ENCODE measurements around the gene CCDC28B. TPM values are rescaled to one million over a fixed set of nuclear protein-coding genes. Genes with fewer than 3 reads are reported as not detected.

Gene CCDC28B
- total RNA-seq, 2 experiments from 2014 or later: 48.6 to 55.6 TPM

DNA sequence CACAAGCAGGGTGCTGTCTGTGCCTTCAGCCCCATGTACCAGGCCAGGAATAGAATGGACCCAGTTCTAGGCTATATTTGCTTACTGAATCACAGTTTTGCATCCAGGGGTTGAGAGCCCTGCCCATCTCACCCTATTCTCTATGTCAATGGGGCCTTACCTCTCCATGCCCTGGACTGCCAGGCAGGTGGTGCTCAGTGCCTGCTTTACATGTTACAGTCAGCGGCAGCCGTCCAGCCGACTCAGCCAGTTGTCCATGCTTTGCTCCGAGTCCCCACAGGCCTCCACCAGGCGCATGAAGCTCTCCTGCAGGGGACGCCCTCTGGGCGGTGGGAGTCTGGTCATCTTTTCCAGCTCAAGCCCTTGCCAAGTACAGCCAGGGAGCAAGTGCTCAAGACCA is 34.4 kb downstream of the CCDC28B start:
- H3K27me3 Mint-ChIP-seq: no peaks in the 10 kb centered on the region
- no peak for DNase-seq
- H3K36me3 Mint-ChIP-seq: no peaks in the 10 kb centered on the region
- H3K9me3 Mint-ChIP-seq: no peaks in the 10 kb centered on the region
- POLR2A ChIA-PET: interaction anchor here (1.3 kb wide), 1 partner anchor 54 kb away, joined by 4 read pairs; no protein-coding TSS in a partner anchor
- H3K4me3 Mint-ChIP-seq: no peak overlapping the region
- ATAC-seq (ENCODE audit: low read depth): no peak
- no peak overlapping the region for H3K27ac Mint-ChIP-seq
- peaks cover 3% of the 10 kb centered on the region for H3K4me1 Mint-ChIP-seq

GRCh38 chr1:32239337-32239736 is 38.9 kb downstream of the CCDC28B start:
- POLR2A ChIA-PET: interaction anchor here (1.6 to 6.5 kb wide), 3 partner anchors 11 to 17 kb away, joined by 7 to 69 read pairs (median 16); partner anchors contain the start of genes EIF3I, LCK and TMEM234
- Mint-ChIP-seq H3K9me3 (no peaks in the 10 kb centered on the region), H3K36me3 (no peaks in the 10 kb centered on the region), H3K27ac (no peak overlapping the region), H3K27me3 (no peaks in the 10 kb centered on the region), H3K4me1 (peaks cover 14% of the 10 kb centered on the region), H3K4me3 (peak overlapping the region; percentile 84)
- DNase-seq (no peak), ATAC-seq (ENCODE audit: low read depth) (no peak)

DNA sequence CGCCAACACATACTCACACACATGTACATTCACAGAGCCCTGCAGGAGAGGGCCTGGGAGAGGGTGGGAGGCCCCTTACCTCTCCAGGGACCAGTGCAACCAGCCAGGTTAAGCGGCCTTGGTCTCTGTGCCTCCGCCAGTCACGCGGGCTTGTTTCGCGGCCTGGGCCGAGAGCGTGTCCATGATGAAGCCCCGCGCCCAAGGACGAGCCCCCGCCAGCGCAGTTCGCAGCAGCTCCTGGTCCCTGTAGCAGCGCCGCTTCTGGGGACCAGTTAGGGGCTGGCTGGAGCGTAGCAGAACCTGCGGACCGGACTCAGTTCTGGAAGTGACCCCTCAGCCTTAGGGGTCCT is 39.4 kb downstream of the CCDC28B start:
- Mint-ChIP-seq H3K4me1 (peaks cover 14% of the 10 kb centered on the region), H3K27me3 (no peaks in the 10 kb centered on the region), H3K36me3 (no peaks in the 10 kb centered on the region), H3K9me3 (no peaks in the 10 kb centered on the region), H3K4me3 (peak overlapping the region; percentile 84), H3K27ac (no peak overlapping the region)
- no peak for ATAC-seq (ENCODE audit: low read depth)
- POLR2A ChIA-PET: interaction anchor here (1.5 to 6.5 kb wide), 6 partner anchors 10 to 132 kb away, joined by 6 to 69 read pairs (median 13); partner anchors contain the start of genes EIF3I, HDAC1, LCK and TMEM234
- DNase-seq: no peak

DNA sequence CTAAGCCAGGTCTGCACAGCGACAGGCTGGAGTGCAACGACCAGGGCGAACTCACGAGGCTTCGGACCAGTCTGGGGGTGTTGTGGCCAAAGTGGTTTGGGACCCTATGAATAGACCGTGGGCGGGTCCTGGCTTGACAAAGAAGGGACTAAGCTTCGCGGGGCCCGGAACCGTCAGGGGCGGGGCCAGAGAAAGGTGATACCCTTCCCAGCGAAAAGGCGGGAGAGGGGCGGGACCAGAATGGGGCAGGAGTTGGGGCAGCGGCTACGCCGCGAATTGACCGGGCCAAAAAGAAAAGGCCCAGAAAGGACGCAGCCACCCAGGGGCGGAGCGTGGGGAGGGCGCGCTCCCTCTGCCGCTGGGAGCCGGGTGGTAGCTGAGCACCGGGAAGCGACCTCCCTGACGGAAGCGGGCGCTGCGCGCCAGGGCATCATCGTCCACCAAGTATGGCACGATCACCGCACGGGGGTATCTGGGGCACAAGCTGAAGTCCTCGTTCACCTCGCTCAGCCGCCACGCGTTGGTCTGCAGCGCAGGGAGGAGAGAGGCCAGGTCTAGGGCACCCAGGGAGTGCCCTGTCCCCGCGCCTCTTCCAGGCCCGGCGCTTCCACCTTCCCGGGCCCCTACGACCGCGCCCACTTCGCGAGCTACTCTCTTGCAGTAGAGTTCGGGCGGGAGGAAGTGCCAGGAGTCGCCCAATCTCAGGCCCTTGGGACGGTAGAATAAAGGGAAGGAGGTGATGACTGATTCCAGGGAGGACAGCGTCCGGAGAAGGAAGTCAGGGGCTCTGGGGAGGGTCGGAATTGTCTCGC is 40.0 kb downstream of the CCDC28B start:
- Mint-ChIP-seq H3K4me1 (peaks cover 14% of the 10 kb centered on the region), H3K4me3 (peak overlapping the region; percentile 84), H3K27me3 (no peaks in the 10 kb centered on the region), H3K27ac (peak overlapping the region; percentile 79), H3K9me3 (no peaks in the 10 kb centered on the region), H3K36me3 (no peaks in the 10 kb centered on the region)
- ATAC-seq (ENCODE audit: low read depth) (peak; percentile 59), DNase-seq (peak; percentile 66)
- POLR2A ChIA-PET: interaction anchor here (0.6 to 6.5 kb wide), 21 partner anchors 10 to 168 kb away, joined by 3 to 69 read pairs (median 5); partner anchors contain the start of genes EIF3I, HDAC1, IQCC and LCK

DNA sequence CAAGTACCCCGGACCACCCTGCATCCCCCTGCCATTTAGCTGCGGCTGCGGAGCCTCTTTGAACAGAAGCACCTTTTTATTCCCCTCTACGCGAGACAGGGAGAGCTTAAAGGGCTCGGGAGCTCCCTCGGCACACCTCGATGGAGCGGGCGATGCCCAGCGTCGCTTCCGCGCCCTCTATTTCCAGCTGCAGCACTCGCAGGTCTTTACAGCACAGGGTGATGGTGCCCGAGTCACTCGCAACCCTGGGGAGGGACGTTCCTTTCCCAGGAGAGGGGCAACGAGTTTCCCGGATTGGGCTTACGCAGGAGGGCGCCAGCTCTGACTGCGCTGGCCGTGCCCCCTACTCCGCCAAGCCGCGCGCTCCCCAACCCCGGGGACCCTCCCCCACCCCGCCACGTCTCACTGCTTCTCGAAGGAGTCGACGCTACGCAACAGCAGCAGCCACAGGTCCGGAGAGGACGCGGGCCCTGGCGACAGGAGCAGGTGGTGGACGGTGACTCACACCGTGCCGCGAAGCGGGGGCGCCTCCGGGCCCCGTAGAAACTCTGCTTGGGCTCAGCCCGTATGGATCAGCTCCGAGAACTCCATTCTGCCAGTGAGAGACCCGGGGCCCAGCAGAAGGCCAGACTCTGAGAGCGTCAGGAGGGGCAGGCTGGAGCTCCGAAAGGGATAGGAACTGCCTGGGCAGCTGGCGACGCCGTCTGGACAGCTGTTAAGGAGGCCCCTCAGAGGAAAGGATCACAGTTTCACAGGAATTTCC is 40.8 kb downstream of the CCDC28B start:
- DNase-seq (peak; percentile 63), ATAC-seq (ENCODE audit: low read depth) (peak; percentile 65)
- no peaks in the 10 kb centered on the region for H3K27me3 Mint-ChIP-seq
- no peaks in the 10 kb centered on the region for H3K9me3 Mint-ChIP-seq
- H3K27ac Mint-ChIP-seq: peak overlapping the region; percentile 79
- H3K4me1 Mint-ChIP-seq: peaks cover 15% of the 10 kb centered on the region
- peak overlapping the region; percentile 84 for H3K4me3 Mint-ChIP-seq
- POLR2A ChIA-PET: interaction anchor here (0.5 to 6.5 kb wide), 22 partner anchors 9 to 168 kb away, joined by 3 to 69 read pairs (median 5); partner anchors contain the start of genes EIF3I, HDAC1, IQCC and LCK
- H3K36me3 Mint-ChIP-seq: no peaks in the 10 kb centered on the region

DNA sequence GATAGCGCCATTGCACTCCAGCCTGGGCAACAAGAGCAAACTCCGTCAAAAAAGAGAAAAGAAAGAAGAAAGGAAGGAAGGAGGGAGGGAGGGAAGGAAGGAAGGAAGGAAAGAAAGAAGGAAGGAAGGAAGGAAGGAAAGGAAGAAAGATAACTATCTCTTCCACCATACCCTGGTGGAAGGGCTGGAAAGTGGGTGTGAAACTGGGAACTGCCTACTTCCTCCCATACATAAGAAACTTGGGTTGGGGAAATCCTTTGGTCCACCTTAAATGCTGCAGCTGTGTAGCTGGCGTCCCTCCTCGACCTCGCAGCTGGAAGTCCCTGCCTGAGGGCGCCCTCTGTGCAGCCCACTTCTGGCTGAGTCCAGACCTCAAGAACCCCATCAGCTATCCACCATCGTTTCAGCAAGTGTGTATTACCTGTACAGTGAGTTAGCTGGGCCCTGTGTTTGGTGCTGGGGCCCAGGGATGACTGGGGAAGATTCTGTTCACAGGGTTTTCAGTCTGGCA is 42.0 kb downstream of the CCDC28B start:
- no peaks in the 10 kb centered on the region for H3K27me3 Mint-ChIP-seq
- H3K27ac Mint-ChIP-seq: no peak overlapping the region
- peak overlapping the region; percentile 6 for H3K4me3 Mint-ChIP-seq
- H3K36me3 Mint-ChIP-seq: no peaks in the 10 kb centered on the region
- no peaks in the 10 kb centered on the region for H3K9me3 Mint-ChIP-seq
- ATAC-seq (ENCODE audit: low read depth) (no peak), DNase-seq (no peak)
- POLR2A ChIA-PET: interaction anchor here (0.6 to 6.5 kb wide), 9 partner anchors 8 to 89 kb away, joined by 3 to 69 read pairs (median 3); partner anchors contain the start of genes CCDC28B and LCK
- peaks cover 25% of the 10 kb centered on the region for H3K4me1 Mint-ChIP-seq

DNA sequence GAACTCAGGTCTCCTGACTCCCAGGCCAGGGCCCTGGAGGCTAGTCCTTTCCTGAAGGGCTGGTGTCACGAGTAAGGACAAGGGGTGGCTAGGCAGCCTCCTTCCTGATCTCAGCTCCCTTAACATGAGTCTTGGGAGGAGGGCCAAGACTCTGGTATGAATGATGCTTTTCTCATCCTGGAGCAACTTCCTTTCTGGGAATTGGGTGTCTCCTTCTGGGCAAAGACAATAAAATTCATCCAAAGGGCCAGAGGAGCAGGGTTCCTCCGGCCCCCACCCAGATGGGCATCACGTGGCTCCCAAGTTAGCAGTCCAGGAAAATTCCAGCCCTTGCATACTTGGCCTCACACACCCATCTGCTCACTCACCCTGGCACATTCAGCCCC is 46.5 kb downstream of the CCDC28B start, which contains the start of gene FAM167B:
TSS of gene FAM167B (plus strand) at position 335 of the 386 bp plus-strand sequence. CDS start 200 bp downstream, outside the sequence.
- no peaks in the 10 kb centered on the region for H3K9me3 Mint-ChIP-seq
- H3K4me1 Mint-ChIP-seq: peaks cover 46% of the 10 kb centered on the region
- peak within 1 kb of the TSS; percentile 86 for H3K4me3 Mint-ChIP-seq
- no peaks in the 10 kb centered on the region for H3K27me3 Mint-ChIP-seq
- ATAC-seq (ENCODE audit: low read depth): no peak
- H3K36me3 Mint-ChIP-seq: peaks cover 8% of the 10 kb centered on the region
- POLR2A ChIA-PET: interaction anchor here (1.8 kb wide), 1 partner anchor 41 kb away, joined by 6 read pairs; the partner anchor contains the start of gene IQCC
- no peak for DNase-seq
- H3K27ac Mint-ChIP-seq: peak within 1 kb of the TSS; percentile 99

DNA sequence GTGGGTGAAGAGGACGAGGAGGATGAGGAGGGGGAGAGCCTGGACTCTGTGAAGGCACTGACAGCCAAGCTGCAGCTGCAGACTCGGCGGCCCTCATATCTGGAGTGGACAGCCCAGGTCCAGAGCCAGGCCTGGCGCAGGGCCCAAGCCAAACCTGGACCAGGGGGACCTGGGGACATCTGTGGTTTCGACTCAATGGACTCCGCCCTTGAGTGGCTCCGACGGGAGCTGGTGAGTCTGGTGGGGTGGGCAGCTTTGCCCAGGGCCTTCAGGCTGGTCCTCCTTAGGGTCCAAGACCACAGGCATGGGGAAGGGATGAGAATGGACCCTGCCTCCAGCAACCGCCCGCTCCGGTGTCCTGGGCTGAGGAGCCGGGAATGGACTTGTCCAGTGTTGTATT is 47.1 kb downstream of the CCDC28B start:
- POLR2A ChIA-PET: interaction anchor here (1.4 to 7.2 kb wide), 6 partner anchors 17 to 89 kb away, joined by 4 to 183 read pairs (median 15); partner anchors contain the start of genes HDAC1, IQCC and MARCKSL1
- no peak for ATAC-seq (ENCODE audit: low read depth)
- Mint-ChIP-seq H3K4me1 (peaks cover 44% of the 10 kb centered on the region), H3K27ac (peak overlapping the region; percentile 99), H3K36me3 (peaks cover 13% of the 10 kb centered on the region), H3K27me3 (no peaks in the 10 kb centered on the region), H3K9me3 (no peaks in the 10 kb centered on the region), H3K4me3 (peak overlapping the region; percentile 86)
- no peak for DNase-seq

DNA sequence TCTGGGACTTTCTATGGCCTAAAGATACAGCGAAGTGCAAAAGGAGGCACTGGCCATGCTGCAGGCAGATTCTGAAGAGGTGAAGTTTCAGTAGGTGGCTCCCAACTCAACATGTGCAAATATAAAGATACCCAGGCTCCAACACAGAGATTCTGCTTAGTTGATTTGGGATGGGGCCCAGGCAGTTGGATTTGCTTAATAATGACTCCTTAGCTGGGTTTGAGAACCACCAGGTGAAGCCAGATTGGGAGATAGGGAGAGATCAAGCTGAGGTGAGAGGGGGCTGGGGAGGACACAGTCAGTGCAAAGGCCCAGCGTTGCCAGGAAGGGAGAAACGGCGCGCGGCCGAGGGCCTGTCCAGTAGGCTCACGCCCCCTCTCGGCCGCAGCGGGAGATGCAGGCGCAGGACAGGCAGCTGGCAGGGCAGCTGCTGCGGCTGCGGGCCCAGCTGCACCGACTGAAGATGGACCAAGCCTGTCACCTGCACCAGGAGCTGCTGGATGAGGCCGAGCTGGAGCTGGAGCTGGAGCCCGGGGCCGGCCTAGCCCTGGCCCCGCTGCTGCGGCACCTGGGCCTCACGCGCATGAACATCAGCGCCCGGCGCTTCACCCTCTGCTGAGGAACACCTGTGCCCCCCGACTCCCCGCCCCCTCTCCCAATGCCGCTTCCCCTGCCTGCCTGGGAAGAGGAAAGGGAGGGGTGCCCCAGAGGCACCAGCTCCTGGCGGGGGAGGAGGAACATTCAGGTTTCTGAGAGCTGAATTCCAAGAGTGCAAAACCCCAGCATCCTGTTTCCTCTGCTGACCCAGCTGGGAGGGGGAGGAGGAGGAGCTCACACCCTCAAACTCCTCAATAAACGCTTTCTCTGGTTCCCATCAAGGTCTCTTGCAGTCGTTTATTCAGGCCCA is 47.8 kb downstream of the CCDC28B start:
- Mint-ChIP-seq H3K9me3 (no peaks in the 10 kb centered on the region), H3K27me3 (no peaks in the 10 kb centered on the region), H3K36me3 (peaks cover 20% of the 10 kb centered on the region), H3K4me1 (peaks cover 45% of the 10 kb centered on the region), H3K27ac (peak overlapping the region; percentile 99), H3K4me3 (peak overlapping the region; percentile 99)
- ATAC-seq (ENCODE audit: low read depth): peak; percentile 10
- POLR2A ChIA-PET: interaction anchor here (0.6 to 7.2 kb wide), 14 partner anchors 9 to 235 kb away, joined by 3 to 183 read pairs (median 8); partner anchors contain the start of genes CCDC28B, EIF3I, HDAC1 and IQCC
- DNase-seq: peak; percentile 85

GRCh38 chr1:32249831-32250525 is 49.6 kb downstream of the CCDC28B start:
- peak; percentile 80 for DNase-seq
- ATAC-seq (ENCODE audit: low read depth): peak; percentile 69
- H3K9me3 Mint-ChIP-seq: no peaks in the 10 kb centered on the region
- POLR2A ChIA-PET: interaction anchor here (0.9 to 7.2 kb wide), 21 partner anchors 11 to 377 kb away, joined by 3 to 183 read pairs (median 5); partner anchors contain the start of genes BSDC1, CCDC28B, HDAC1 and KPNA6
- H3K27me3 Mint-ChIP-seq: no peaks in the 10 kb centered on the region
- H3K36me3 Mint-ChIP-seq: peaks cover 33% of the 10 kb centered on the region
- peak overlapping the region; percentile 99 for H3K27ac Mint-ChIP-seq
- peak overlapping the region; percentile 99 for H3K4me3 Mint-ChIP-seq
- H3K4me1 Mint-ChIP-seq: peaks cover 50% of the 10 kb centered on the region

- Mint-ChIP-seq H3K9me3 (no peaks in the 10 kb centered on the region), H3K4me1 (peaks cover 55% of the 10 kb centered on the region), H3K27me3 (no peaks in the 10 kb centered on the region), H3K36me3 (peaks cover 37% of the 10 kb centered on the region), H3K27ac (peak within 1 kb of the TSS; percentile 99), H3K4me3 (peak within 1 kb of the TSS; percentile 99)
- POLR2A ChIA-PET: interaction anchor here (0.6 to 7.2 kb wide), 17 partner anchors 12 to 1495 kb away, joined by 3 to 183 read pairs (median 5); partner anchors contain the start of genes CCDC28B, EIF3I, HDAC1 and KPNA6
- DNase-seq: peak; percentile 80
- ATAC-seq (ENCODE audit: low read depth): peak; percentile 27
These were observed 50.7 kb downstream of the CCDC28B start, which contains the start of gene LCK for GRCh38 chr1:32250893-32251716. LCK (plus strand) TSS chr1:32251265; CDS start chr1:32274330, 23,065 bp downstream.
